H9 (cell line): ENCODE results near the gene PTPN7. TPM values are rescaled to one million over a fixed set of nuclear protein-coding genes. Genes with fewer than 3 reads are reported as not detected.

Experiments
- DNase-seq: peaks from one replicate; pipeline ENCODE4 v3.0.0-alpha.2; 2017
- H2AFZ ChIP-seq: one replicate; pipeline ENCODE4 v1.6.1; 2013; ENCODE audit warnings: mild to moderate bottlenecking, low read length, control low read depth, moderate library complexity
- H2AK5ac ChIP-seq: 2 replicates; pipeline ENCODE4 v1.6.1; 2013; ENCODE audit warnings: low read length, control low read depth, mixed read lengths; ENCODE audit not compliant: insufficient read length
- H2BK120ac ChIP-seq: one replicate; pipeline ENCODE4 v1.6.1; 2013; ENCODE audit warnings: low read depth, mild to moderate bottlenecking, low read length, control low read depth, inconsistent platforms; ENCODE audit not compliant: poor library complexity, severe bottlenecking
- H2BK12ac ChIP-seq: 2 replicates; pipeline ENCODE4 v1.6.1; 2013; ENCODE audit warnings: low read length, control low read depth, mixed read lengths, low read depth; ENCODE audit not compliant: insufficient read length
- H2BK15ac ChIP-seq: 2 replicates; pipeline ENCODE4 v1.6.1; 2013; ENCODE audit warnings: low read depth, low read length, control low read depth
- H2BK20ac ChIP-seq: one replicate; pipeline ENCODE4 v1.6.1; 2013; ENCODE audit warnings: low read depth, mild to moderate bottlenecking, low read length, control low read depth, inconsistent platforms; ENCODE audit not compliant: poor library complexity, severe bottlenecking
- H2BK5ac ChIP-seq: 2 replicates; pipeline ENCODE4 v1.6.1; 2013; ENCODE audit warnings: low read length, control low read depth, mixed read lengths; ENCODE audit not compliant: insufficient read length
- H3K14ac ChIP-seq: 2 replicates; pipeline ENCODE4 v1.6.1; 2013; ENCODE audit warnings: low read length, control low read depth; ENCODE audit not compliant: insufficient read depth
- H3K18ac ChIP-seq: 2 replicates; pipeline ENCODE4 v1.6.1; 2013; ENCODE audit warnings: low read depth, mild to moderate bottlenecking, mixed read lengths, low read length, control low read depth; ENCODE audit not compliant: insufficient read length
- H3K23ac ChIP-seq: 2 replicates; pipeline ENCODE4 v1.6.1; 2013; ENCODE audit warnings: low read length, control low read depth, mixed read lengths, low read depth; ENCODE audit not compliant: insufficient read length
- H3K23me2 ChIP-seq: 2 replicates; pipeline ENCODE4 v1.6.1; 2013; ENCODE audit warnings: low read depth, mild to moderate bottlenecking, mixed read lengths, low read length, control low read depth; ENCODE audit not compliant: insufficient read length, poor library complexity, severe bottlenecking
- H3K27ac ChIP-seq: 2 replicates; pipeline ENCODE4 v1.5.1; 2013; ENCODE audit warnings: low read length, control low read depth, mixed read lengths, low read depth; ENCODE audit not compliant: insufficient read length
- H3K27me3 ChIP-seq: 2 replicates; pipeline ENCODE4 v1.6.1; 2013; ENCODE audit warnings: low read length, control low read depth, inconsistent platforms; ENCODE audit not compliant: insufficient read depth
- H3K4ac ChIP-seq: 2 replicates; pipeline ENCODE4 v1.6.1; 2013; ENCODE audit warnings: low read depth, mild to moderate bottlenecking, control low read depth, inconsistent platforms, low read length, moderate library complexity
- H3K4me1 ChIP-seq: 2 replicates; pipeline ENCODE4 v1.6.1; 2013; ENCODE audit warnings: low read length, control low read depth, inconsistent platforms; ENCODE audit not compliant: insufficient read depth
- H3K4me2 ChIP-seq: 2 replicates; pipeline ENCODE4 v1.6.1; 2013; ENCODE audit warnings: low read length, control low read depth, mixed read lengths; ENCODE audit not compliant: insufficient read length, insufficient read depth
- H3K56ac ChIP-seq: 2 replicates; pipeline ENCODE4 v1.6.1; 2013; ENCODE audit warnings: low read depth, mild to moderate bottlenecking, mixed read lengths, low read length, control low read depth; ENCODE audit not compliant: insufficient read length
- H3K79me1 ChIP-seq: 2 replicates; pipeline ENCODE4 v1.6.1; 2013; ENCODE audit warnings: low read depth, mild to moderate bottlenecking, moderate library complexity, low read length, control low read depth, inconsistent platforms; ENCODE audit not compliant: insufficient read depth, poor library complexity, severe bottlenecking
- H3K79me2 ChIP-seq: 2 replicates; pipeline ENCODE4 v1.6.1; 2013; ENCODE audit warnings: low read length, control low read depth, inconsistent platforms; ENCODE audit not compliant: insufficient read depth
- H3K9ac ChIP-seq: 2 replicates; pipeline ENCODE4 v1.6.1; 2013; ENCODE audit warnings: low read length, control low read depth, mixed read lengths; ENCODE audit not compliant: insufficient read length; ENCODE audit errors: extremely low read depth
- H3K9me3 ChIP-seq: one replicate; pipeline ENCODE4 v1.6.1; 2013; ENCODE audit warnings: low read depth, low read length, inconsistent platforms; ENCODE audit not compliant: control insufficient read depth
- H3T11ph ChIP-seq: one replicate; pipeline ENCODE4 v1.6.1; 2013; ENCODE audit warnings: mild to moderate bottlenecking, low read length, control low read depth, inconsistent platforms
- H4K20me1 ChIP-seq: one replicate; pipeline ENCODE4 v1.6.1; 2013; ENCODE audit not compliant: control insufficient read depth, insufficient read length, insufficient read depth
- H4K5ac ChIP-seq: 2 replicates; pipeline ENCODE4 v1.6.1; 2013; ENCODE audit warnings: low read depth, mild to moderate bottlenecking, mixed read lengths, low read length, control low read depth; ENCODE audit not compliant: insufficient read length
- H4K8ac ChIP-seq: replicated peaks from 2 replicates; pipeline ENCODE4 v1.6.1; 2013; ENCODE audit warnings: low read length, control low read depth, mixed read lengths, low read depth; ENCODE audit not compliant: insufficient read length
- H4K91ac ChIP-seq: 2 replicates; pipeline ENCODE4 v1.6.1; 2013; ENCODE audit warnings: low read depth, mild to moderate bottlenecking, moderate library complexity, mixed read lengths, low read length, control low read depth; ENCODE audit not compliant: insufficient read length
- H3K27ac Mint-ChIP-seq, 3 experiments: 2 replicates in 2 of 3; 3 replicates in 1 of 3; pipeline ENCODE4 v1.8.0; 2020 to 2021; ENCODE audit warnings: mixed read lengths in 3 of 3, mild to moderate bottlenecking in 1 of 3, moderate library complexity in 1 of 3
- H3K27me3 Mint-ChIP-seq: 2 replicates; pipeline ENCODE4 v1.8.0; 2021; ENCODE audit warnings: low read depth, mild to moderate bottlenecking, moderate library complexity, mixed read lengths
- H3K36me3 Mint-ChIP-seq, 3 experiments: 2 replicates in 2 of 3; 3 replicates in 1 of 3; pipeline ENCODE4 v1.8.0; 2020 to 2021; ENCODE audit warnings: low read depth in 3 of 3, mixed read lengths in 3 of 3; ENCODE audit not compliant: insufficient read depth in 1 of 3
- H3K4me1 Mint-ChIP-seq, 2 experiments: 2 replicates each; pipeline ENCODE4 v1.8.0; 2020; ENCODE audit warnings: mixed read lengths in 2 of 2
- H3K4me3 Mint-ChIP-seq, 2 experiments: 2 replicates in 1 of 2; 3 replicates in 1 of 2; pipeline ENCODE4 v1.8.0; 2020 to 2021; ENCODE audit warnings: mild to moderate bottlenecking in 2 of 2, mixed read lengths in 2 of 2, moderate library complexity in 1 of 2
- H3K9me3 Mint-ChIP-seq, 2 experiments: 2 replicates in 1 of 2; 3 replicates in 1 of 2; pipeline ENCODE4 v1.8.0; 2020; ENCODE audit warnings: mild to moderate bottlenecking in 2 of 2, mixed read lengths in 2 of 2, moderate library complexity in 1 of 2
- WGBS: extraction: QIAGEN DNeasy Blood & Tissue Kit; methylation state at CpG from one replicate; pipeline ENCODE4 v1.1.7; 2013; ENCODE audit warnings: missing lambda C conversion rate, low lambda C conversion rate, mixed read lengths; ENCODE audit not compliant: insufficient read length; ENCODE audit errors: extremely low coverage; 5-methylcytosine and 5-hydroxymethylcytosine counted together
- total RNA-seq: library from RNA; stranded (reverse); gene quantifications from 2 replicates; pipeline ENCODE4 v1.2.1, GENCODE V29; 2021
- TF ChIP-seq, protein P1 (sequence below): fragments of 200-600 bp; sonication (generic); conservative IDR thresholded peaks from 3 replicates; pipeline ENCODE4 v1.8.0; 2021; ENCODE audit warnings: antibody characterized with exemption, mild to moderate bottlenecking

The PTPN7 gene
- total RNA-seq, 1 experiment from 2014 or later: 0.72 TPM

GRCh38 chr1:202130297-202130721 lies 30.1 kb downstream of the PTPN7 start:
- TF ChIP-seq, protein P1, sequence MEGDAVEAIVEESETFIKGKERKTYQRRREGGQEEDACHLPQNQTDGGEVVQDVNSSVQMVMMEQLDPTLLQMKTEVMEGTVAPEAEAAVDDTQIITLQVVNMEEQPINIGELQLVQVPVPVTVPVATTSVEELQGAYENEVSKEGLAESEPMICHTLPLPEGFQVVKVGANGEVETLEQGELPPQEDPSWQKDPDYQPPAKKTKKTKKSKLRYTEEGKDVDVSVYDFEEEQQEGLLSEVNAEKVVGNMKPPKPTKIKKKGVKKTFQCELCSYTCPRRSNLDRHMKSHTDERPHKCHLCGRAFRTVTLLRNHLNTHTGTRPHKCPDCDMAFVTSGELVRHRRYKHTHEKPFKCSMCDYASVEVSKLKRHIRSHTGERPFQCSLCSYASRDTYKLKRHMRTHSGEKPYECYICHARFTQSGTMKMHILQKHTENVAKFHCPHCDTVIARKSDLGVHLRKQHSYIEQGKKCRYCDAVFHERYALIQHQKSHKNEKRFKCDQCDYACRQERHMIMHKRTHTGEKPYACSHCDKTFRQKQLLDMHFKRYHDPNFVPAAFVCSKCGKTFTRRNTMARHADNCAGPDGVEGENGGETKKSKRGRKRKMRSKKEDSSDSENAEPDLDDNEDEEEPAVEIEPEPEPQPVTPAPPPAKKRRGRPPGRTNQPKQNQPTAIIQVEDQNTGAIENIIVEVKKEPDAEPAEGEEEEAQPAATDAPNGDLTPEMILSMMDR: no peak
- no peak overlapping the region for H2BK20ac ChIP-seq
- H3T11ph ChIP-seq: no peak overlapping the region
- no peaks in the 10 kb centered on the region for H3K79me2 ChIP-seq
- no peak overlapping the region for H2BK5ac ChIP-seq
- H3K27ac ChIP-seq: no peak overlapping the region
- peaks cover 6 to 13% of the 10 kb centered on the region in 2 experiments for H3K4me1 Mint-ChIP-seq
- no peaks in the 10 kb centered on the region for H3K23me2 ChIP-seq
- H3K4me1 ChIP-seq: 0 out of 2 replicates have a peak, but pooled peaks cover 2% of the 10 kb centered on the region
- H3K79me1 ChIP-seq: no peaks in the 10 kb centered on the region
- H4K91ac ChIP-seq: no peak overlapping the region
- no peak overlapping the region for H2BK12ac ChIP-seq
- H2BK120ac ChIP-seq: no peak overlapping the region
- no peak overlapping the region for H3K23ac ChIP-seq
- H4K8ac ChIP-seq: no peak overlapping the region
- H4K20me1 ChIP-seq: no peaks in the 10 kb centered on the region
- no peak overlapping the region for H3K4me2 ChIP-seq
- H3K9me3 ChIP-seq: no peaks in the 10 kb centered on the region
- H3K4me3 Mint-ChIP-seq: no peak overlapping the region
- no peak overlapping the region for H2AK5ac ChIP-seq
- no peaks in the 10 kb centered on the region for H3K9me3 Mint-ChIP-seq
- WGBS: no CpG with 5 or more reads among the region's 11 CpGs
- peaks cover 7 to 27% (median 25%) of the 10 kb centered on the region in 3 experiments; a peak in 6 of 7 replicates for H3K36me3 Mint-ChIP-seq
- no peak overlapping the region; the same call in 1 of the 2 replicates for H3K14ac ChIP-seq
- H3K27me3 Mint-ChIP-seq: peaks cover 4% of the 10 kb centered on the region; the same call in 1 of the 2 replicates
- H3K27ac Mint-ChIP-seq: no peak overlapping the region
- no peak overlapping the region for H2BK15ac ChIP-seq
- no peak overlapping the region for H3K56ac ChIP-seq
- H4K5ac ChIP-seq: no peak overlapping the region
- DNase-seq: no peak
- H3K9ac ChIP-seq: no peak overlapping the region
- H3K27me3 ChIP-seq: no peaks in the 10 kb centered on the region
- no peak overlapping the region for H3K18ac ChIP-seq
- no peak overlapping the region for H3K4ac ChIP-seq
- H2AFZ ChIP-seq: no peak overlapping the region
